GM21390 (cell line): ENCODE measurements around the gene CST6.
"Not testable (repeated sequence)": the region's sequence is repeated elsewhere in the genome, so short reads cannot be mapped to it uniquely, and the experiment has no call there.

Experiments used
- ATAC-seq: cut with Tn5 transposase; IDR thresholded peaks from one replicate; pipeline ENCODE4 v1.9.1; 2021; ENCODE audit not compliant: unreplicated experiment

Gene CST6

DNA sequence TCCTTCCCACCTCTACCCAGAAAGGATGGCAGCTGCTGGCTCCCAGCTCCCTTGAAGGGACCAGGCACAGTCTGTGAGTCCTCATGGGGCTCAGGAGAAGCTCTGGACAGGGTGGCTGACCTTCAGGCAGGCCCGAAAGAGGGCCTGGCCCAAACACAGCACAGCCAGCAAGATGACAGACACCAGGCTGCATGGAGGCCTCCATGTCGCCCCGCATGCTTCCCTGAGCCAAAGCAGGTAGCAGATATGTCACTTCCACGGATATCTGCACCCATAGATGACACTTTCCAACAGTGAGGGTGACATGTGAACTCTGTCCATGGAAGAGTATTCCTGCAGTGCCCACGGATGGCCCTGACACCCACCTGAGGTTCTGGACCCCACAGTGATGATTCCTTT lies 28.2 kb upstream of the CST6 start:
- ATAC-seq = no peak

DNA sequence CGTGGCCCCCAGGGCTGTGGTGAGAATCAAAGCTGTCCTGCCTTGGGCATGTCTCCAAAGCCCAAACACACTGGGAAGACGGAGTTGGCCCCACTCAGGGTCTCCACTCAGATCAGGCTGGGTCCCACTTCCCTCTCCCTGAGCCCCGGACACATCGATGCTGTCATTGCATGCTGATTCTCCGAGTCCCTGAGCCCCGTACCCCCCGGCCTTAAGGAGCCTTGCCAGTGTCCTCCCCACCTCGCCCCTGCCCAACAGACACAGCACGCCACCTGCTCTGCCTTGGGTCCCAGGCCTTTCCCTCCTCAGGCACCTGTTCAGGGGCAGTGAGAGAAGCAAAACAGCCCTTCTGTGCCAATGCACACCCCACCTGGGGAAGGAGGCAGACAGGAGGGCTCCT lies 24.5 kb upstream of the CST6 start:
- no peak for ATAC-seq

DNA sequence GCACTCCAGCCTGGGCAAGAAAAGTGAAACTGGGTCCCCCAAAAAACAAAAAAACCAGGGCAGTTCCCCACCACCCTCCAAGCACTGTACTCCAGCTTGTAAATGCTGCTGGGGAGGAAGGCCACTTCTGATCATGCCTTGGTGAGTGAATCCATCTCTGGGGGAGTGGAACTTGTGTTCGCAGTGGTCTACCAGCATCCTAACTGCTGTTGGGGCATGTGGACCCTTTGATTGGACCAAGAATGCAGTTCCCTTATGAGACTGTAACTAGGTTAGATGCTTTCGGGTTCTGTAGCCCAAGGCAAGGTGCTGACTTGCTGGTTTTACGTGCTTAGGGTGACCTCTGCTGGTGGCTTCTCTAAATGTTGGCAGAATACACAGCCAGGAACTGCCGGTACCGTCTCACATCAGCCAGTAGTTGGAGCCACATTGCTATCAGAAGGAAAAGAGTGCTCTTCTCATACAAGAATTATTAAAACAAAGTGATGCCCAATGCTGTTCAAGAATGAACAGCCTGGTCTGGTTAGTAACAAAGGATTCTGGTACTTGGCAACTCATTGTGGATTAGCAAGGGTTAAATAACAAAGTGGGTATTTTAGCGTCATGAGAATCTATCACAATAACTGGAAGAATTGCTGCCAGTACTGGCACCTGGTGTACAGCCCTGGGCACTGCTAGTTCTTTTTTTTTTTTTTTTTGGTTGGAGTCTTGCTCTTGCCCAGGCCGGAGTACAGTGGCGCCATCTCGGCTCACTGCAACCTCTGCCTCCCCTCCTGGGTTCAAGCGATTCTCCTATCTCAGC lies 22.8 kb upstream of the CST6 start:
- peak; percentile 89 for ATAC-seq

DNA sequence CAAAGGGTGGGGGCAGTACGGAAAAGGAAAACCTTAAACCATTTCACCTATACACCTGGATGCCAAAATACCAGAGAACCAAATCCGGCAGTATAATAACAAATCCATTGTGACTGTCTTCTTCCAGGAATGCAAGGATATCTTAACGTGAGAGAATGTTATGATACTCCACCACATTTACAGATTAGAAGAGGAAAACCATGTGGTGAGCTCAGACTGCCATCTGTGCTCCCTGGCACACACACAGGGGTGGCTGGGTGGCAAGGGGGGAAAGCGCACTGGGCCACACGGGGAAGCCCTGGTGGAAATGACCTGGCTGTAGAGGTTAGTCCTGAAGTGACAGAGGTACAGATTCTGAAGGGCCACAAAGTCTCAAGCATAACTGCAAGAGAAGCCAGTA lies 19.8 kb upstream of the CST6 start:
- no peak for ATAC-seq

DNA sequence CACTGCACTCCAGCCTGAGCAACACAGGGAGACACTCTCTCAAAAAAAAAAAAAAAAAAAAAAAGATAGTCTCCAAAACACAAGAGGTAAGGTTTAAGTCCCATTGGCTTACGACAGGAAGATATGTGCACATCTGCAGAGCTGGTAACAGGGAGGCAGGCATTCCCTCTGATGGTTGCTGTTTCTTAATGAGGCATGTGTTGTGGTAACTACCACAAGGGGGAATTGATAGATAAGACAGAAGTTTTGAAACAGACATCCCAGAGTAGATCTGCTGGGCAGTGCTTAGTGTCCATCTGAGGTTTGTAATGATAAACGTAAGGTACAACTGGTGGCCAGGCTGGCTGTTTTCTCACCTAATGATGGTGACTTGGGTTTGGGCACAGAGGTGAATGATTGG lies 14.5 kb upstream of the CST6 start:
- no peak for ATAC-seq

DNA sequence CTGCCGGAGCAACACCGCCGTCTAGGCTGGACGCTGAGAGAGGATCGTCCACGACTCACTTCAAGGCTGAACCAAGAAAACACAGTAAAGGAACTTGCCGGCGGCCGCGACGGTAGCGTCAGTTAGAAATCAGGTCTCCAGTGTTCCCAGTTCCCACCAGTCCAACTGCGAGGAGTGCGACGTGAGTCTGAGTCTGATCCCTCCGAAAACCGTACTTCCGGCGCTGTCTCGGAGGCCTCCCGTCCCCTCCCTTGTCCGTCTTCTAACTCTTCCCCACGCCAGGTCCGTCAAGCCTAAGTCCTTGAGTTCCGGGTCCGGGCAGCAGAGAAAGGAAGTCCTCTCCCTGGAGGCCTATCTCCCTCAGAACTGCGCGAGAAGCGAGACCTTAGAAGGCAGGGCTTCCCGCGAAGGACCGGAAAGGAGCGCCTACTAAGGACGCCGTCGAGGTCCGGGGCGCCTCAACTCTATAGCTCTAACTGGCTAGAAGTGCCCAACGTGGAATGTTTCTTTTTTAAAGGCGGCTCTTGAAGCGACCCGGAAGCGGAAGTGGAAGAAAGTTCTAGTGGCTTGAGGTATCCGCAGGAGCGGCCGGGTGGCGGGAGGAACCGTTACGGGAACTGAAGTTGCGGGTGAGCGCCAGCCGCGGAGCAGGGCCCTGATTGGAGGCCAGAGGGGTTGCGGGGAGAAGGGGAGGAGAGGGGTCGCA lies 9.7 kb upstream of the CST6 start, which contains the start of the genes BANF1 and EIF1AD:
Gene BANF1 (plus strand): TSS at position 562 of the 706 bp plus-strand sequence. CDS start 748 bp downstream, outside the sequence.
Gene EIF1AD (minus strand): TSS at position 216 of the 706 bp plus-strand sequence. CDS start 1,768 bp downstream, outside the sequence.
- ATAC-seq = peak; percentile 70

DNA sequence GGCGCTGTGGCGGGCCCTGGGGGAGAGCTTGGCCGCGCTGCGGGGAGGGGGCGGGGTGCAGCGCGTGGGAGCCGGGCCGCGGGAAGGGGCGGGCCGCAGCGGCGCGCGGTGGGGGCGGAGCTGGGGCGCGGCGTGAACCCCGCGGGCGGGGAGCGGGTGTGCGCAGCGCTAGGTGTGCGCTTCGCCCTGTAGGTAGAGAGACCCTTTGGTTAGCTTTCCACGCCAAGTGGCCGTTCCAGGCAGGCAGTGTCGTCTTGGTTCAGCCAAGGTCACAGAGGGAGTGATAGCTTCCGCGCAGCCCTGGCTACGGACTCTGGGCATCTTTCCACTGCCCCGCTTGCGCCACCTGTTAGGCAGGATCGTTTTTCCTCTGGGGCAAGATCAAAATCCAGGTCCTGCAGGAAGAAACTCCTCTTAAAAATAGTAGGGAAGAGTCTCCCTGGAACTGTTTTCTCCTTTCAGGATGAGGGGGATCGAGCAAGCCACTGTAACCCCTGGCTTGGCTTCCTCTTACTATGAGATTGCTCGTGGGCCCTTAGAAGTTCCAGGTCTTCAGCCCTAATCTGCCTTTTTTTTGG lies 9.1 kb upstream of the CST6 start:
- ATAC-seq = peak; percentile 57

DNA sequence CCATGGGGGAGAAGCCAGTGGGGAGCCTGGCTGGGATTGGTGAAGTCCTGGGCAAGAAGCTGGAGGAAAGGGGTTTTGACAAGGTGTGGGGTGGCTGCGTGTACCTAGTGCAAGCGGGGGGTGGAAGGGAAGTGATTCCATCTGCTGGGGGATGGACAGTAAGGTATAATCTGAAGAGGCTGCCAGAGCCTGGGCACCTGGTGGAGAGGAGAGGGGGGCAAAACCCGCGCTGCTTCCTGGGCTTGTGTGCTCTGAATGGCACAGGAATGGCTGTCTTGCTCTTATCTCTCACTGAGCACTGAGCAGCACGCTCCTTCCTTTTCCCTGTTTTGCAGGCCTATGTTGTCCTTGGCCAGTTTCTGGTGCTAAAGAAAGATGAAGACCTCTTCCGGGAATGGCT lies 8.5 kb upstream of the CST6 start:
- ATAC-seq = no peak

DNA sequence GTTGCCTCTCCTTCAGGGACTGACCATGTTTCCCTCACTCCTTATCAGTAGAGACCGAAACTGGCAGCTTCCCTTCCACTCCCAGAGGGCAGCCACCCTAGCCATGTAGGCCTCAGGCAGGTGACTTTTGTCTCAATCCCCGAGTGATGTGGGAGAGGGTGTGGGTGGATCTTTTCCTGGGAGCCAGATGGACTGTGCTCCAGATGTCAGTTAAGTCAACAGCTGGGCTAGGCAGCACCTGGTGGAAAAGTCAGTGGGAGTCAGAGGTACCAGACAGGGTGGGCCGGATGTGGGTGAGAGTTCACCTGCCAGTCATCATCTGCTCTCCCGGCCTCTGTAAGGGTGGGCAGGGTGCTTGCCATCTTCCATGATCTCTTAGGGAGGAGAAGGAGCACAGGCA lies 7.6 kb upstream of the CST6 start:
- ATAC-seq = no peak

DNA sequence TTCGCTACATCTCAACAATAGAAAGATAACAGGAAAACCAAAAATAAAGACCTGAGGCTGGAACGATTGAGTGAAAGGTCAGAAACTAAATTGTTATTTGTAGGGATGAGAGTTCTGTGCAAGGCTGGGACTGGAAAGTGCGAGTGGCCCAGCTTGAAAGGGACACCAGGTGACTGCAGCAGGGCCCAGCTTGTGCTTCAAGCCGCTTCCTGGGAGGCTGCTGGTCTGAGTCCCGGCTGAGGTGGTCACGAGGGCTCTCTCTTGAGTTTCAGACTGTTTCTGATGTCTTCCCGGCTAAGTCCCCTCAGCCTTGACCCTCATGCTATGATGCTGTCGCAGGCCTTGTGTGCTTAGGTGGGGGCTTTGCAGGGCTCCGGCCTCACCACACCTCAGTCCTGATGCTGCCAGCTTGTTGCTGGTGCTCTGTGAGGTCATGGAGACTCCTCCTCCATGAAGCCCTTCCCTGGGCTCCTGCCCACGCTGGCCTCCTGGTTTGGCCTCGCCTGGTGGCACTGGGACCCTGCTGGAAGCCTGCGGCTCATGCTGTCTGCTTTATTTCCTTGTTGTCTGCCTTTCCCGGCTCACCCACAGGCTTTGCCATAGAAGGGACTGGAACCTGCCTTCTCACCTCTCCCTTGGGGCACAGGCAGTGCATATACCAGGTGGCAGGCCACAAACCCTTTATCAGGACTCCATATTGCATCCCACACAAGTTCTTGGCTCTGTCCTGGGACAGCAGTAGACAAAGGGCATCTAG lies 5.5 kb upstream of the CST6 start:
- ATAC-seq = no peak

DNA sequence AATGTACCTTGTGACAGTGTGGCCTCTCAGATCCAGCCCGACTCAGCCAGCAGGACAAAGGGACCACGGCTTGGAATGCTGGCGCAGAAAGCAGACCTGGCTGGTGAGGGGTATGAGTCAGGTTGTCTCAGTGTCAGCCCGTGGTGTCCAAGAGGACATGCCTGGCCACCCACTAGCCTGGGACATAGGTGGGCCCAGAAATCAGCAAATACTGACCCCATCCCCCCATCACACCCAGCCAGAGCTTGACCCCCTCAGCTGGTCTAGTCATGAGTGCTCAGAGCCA lies 5.0 kb upstream of the CST6 start:
- no peak for ATAC-seq

DNA sequence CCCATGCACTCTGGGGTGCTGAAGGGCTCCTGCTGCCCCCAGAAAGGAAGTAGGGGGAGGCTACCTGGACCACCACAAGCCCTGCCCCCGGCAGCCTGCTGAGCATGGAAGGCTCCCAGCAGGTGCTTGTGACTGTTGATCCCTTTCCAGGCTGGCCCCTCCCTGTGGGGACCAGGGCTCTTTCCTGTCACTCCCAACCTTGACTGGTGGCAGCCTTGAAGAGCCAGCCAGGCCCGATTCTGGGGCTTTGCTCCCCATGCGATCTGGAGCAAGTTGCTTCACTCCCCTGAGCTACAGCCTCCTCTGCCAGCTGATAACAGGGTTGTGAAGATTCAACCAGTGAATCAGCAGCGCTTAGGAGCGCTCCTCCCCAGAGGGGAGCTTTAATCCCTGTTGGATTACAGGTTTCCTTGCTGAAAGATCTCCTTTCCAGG lies 4.6 kb upstream of the CST6 start:
- no peak for ATAC-seq

DNA sequence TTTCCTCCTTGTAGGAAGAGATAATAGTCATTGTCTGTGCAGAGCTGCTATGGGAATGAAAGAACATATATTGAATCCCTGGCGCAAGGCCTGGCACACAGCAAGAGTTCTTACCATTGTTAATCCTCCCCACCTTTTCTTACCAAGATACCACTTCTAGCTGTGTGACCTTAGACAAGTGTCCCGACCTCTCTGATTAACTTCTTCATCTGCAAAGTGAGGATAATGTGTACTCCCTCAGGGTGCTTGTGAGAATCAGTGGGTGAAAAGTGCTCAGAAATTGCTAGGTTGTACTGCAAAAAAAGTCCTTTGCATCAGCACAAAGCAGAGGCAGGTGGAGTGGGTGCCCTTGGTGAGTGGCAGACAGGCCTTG lies 3.7 kb upstream of the CST6 start:
- no peak for ATAC-seq

DNA sequence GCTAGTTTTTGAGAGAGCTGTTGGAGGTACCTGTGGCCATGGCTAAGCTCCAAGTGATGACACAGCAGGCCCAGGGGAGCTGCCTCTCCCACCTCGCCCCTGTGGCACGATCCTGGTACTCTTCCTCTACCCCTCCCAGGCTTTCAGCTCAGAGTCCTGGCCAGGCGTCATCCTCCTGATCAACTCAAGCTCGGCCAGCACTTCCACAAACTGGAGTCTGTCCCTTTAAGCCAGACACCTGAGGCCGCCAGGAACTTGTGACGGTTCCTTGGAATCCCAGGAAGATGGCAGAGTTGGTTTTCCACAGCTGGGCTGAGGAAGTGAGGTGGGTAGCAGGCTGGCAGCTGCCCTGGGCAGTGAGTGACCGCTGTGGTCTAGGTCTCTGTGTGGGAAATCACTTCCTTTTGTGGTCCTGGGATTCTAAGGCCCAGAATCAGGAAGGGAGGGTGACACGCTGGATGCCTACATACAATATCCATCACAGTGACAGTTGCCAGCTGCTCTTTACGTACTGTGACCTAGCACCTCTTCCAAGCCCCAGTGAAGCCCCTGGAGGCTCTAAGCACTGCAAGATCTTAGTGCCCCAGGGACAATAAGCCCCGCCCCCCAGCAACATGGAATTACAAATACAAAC lies 3.2 kb upstream of the CST6 start:
- no peak for ATAC-seq

DNA sequence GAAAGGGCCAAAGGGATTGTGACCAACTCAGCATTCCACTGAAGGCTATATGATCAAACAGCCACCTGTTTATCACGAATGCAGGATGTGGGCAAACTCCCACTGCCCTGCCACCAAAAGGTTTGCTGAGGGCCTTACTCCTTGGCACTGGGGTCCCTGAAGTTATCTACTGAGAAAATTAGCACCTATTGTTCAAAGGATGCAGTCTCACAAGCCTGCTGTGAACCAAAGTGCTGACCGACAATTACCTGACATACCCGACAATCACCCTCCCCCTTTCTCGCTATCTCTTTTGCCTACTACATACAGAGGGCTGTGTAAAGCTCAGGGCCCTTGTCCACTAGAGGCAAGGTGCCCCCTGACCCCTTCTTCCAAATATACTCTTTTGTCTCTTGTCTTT lies 1.8 kb upstream of the CST6 start:
- ATAC-seq = not testable (repeated sequence)

DNA sequence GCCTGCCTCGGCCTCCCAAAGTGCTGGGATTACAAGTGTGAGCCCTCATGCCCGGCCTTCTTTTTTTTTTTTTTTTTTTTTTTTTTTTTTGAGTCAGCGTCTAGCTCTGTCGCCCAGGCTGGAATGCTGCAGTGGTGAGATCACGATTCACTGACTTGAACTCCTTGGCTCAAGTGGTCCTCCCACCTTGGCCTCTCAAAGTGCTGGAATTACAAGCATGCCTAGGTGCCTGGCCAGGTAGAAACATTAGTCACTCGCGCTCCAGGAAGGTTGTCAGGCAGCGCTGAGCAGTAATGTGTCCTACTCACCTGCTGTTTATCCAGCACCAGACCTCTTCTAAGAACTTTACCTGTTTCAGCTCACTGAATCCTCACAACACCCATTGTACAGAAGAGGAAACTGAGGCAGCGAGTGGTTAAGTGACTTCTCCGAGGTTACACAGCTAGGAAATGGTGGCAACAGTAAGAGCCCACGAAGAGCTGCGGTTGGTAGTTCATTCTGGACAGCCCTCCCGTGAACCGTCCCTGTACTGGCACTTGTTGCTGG lies 496 bp upstream of the CST6 start:
- no peak for ATAC-seq

DNA sequence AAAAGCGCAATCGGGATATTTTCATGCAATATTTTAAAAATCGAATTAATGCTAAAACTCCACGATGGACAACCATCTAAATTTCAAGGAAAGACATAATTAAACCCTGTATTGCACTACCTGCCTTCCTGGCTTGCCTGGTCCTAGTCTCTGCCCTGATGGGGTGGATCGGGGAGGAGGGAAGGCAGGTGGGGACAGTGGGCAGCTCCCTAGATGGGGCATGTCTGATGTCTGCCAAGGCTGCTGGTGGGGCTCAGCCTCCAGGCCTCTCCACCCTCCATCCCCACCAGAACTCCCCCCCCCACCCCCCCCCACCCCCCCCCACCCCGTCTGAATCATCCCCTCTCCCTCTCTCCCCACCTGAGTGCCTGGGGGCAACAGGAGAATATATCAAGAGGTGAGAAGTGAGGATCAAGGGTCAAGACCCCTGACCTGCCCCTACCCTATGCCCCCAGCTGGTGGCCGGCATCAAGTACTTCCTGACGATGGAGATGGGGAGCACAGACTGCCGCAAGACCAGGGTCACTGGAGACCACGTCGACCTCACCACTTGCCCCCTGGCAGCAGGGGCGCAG lies 650 bp downstream of the CST6 start:
- no peak for ATAC-seq

DNA sequence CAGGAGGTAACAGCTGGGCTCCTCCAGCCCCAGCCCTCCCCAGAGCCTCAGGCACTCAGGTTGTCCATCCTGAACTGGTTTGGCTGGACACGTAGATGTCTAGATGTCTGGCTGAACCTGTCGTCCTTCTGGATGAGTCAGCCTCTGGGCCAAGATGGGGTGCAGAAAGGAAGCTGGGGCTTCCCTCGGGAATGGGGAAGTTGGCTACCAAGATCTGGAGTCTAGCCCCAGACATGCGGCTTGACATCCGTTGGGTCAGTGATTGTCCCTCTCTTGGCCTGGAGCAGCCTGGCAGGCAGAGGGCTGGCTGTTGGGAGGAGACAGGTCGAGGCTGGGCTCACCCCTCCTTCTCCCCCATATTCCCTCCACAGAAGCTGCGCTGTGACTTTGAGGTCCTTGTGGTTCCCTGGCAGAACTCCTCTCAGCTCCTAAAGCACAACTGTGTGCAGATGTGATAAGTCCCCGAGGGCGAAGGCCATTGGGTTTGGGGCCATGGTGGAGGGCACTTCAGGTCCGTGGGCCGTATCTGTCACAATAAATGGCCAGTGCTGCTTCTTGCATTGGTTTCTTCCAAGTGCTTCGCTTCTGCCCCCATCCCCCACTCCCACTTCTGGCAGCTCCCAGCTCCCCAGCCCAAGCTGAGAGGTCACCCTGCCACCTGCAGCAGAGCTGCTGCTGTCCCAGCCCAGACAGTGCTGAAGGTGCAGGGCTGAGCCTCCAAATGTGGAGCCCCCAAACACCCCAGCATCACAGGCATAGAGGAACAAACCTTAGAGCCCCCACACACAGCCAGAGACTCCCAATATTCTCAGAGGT lies 1.3 kb downstream of the CST6 start:
- no peak for ATAC-seq

DNA sequence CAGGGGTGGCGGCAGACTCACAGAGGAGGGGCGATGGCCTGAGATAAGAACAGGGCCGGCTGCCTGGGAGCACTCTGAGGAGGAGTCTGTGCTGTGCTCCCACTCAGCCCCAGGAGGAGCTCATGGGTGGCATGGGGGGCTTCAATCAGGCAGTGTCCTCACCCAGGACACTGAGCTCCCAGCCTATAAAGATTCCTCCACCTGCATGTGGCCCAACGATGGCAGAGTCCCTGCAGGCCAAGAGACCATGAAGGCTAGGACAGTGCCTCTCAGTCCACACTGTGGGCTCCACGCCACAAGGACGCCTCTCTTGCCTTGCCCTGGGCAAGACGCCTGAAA lies 1.9 kb downstream of the CST6 start:
- no peak for ATAC-seq
